DOHH2 (cell line): ENCODE results near the gene PRKCZ.

Experiments
- H3F3A ChIP-seq: fragments of 200-600 bp; sonication (generic), shearing (Covaris generic); 2 replicates; pipeline ENCODE4 v1.6.0; 2016; ENCODE audit warnings: antibody characterized with exemption, mild to moderate bottlenecking; ENCODE audit not compliant: control insufficient read depth, insufficient read depth
- H3K27ac ChIP-seq: fragments of 200-600 bp; sonication (generic); 2 replicates; pipeline ENCODE4 v1.5.1; 2014; ENCODE audit warnings: low read depth, mild to moderate bottlenecking, low read length, moderate library complexity
- H3K27me3 ChIP-seq: fragments of 200-600 bp; sonication (generic); 2 replicates; pipeline ENCODE4 v1.6.1; 2014; ENCODE audit warnings: mild to moderate bottlenecking, low read length, mixed read lengths; ENCODE audit not compliant: control insufficient read depth
- H3K36me3 ChIP-seq: fragments of 200-600 bp; sonication (generic); 2 replicates; pipeline ENCODE4 v1.6.1; 2014; ENCODE audit warnings: mild to moderate bottlenecking, low read length, moderate library complexity, mixed read lengths; ENCODE audit not compliant: control insufficient read depth
- H3K4me1 ChIP-seq: fragments of 200-600 bp; sonication (generic); 2 replicates; pipeline ENCODE4 v1.6.1; 2014; ENCODE audit warnings: mild to moderate bottlenecking, low read length, mixed read lengths; ENCODE audit not compliant: control insufficient read depth
- H3K4me2 ChIP-seq: fragments of 200-600 bp; sonication (generic); 2 replicates; pipeline ENCODE4 v1.6.0; 2014; ENCODE audit warnings: mild to moderate bottlenecking, low read length, moderate library complexity
- H3K4me3 ChIP-seq: fragments of 200-600 bp; sonication (generic); 2 replicates; pipeline ENCODE4 v1.5.1; 2014; ENCODE audit warnings: mild to moderate bottlenecking, low read length, mixed read lengths
- H3K79me2 ChIP-seq: fragments of 200-600 bp; sonication (generic); 2 replicates; pipeline ENCODE4 v1.6.1; 2014; ENCODE audit warnings: mild to moderate bottlenecking, low read length, mixed read lengths; ENCODE audit not compliant: control insufficient read depth
- H3K9me2 ChIP-seq: fragments of 200-600 bp; sonication (generic); replicated peaks from 2 replicates; pipeline ENCODE4 v1.6.1; 2014; ENCODE audit warnings: mild to moderate bottlenecking, low read length, mixed read lengths; ENCODE audit not compliant: control insufficient read depth
- H3K9me3 ChIP-seq: fragments of 200-600 bp; sonication (generic); 2 replicates; pipeline ENCODE4 v1.6.1; 2014; ENCODE audit warnings: antibody characterized with exemption, low read length, mixed read lengths; ENCODE audit not compliant: control insufficient read depth, insufficient read depth
- H4K20me1 ChIP-seq: fragments of 200-600 bp; sonication (generic); 2 replicates; pipeline ENCODE4 v1.6.0; 2014; ENCODE audit warnings: low read depth, mild to moderate bottlenecking, antibody characterized with exemption, low read length, moderate library complexity; ENCODE audit not compliant: control insufficient read depth, insufficient read depth
- CTCF ChIP-seq: fragments of 200-600 bp; sonication (generic); IDR thresholded peaks from one replicate; pipeline ENCODE4 v1.5.1; 2014; ENCODE audit warnings: antibody characterized with exemption, mild to moderate bottlenecking, low read depth, low read length; ENCODE audit not compliant: poor library complexity, severe bottlenecking
- EZH2phosphoT487 ChIP-seq: fragments of 200-600 bp; sonication (generic); IDR thresholded peaks from 2 replicates; pipeline ENCODE4 v1.6.1; 2017; ENCODE audit warnings: borderline replicate concordance, mild to moderate bottlenecking, antibody characterized with exemption, low read length, moderate library complexity, mixed read lengths

Gene PRKCZ

GRCh38 chr1:2127187-2128145 lies 77.3 kb downstream of the PRKCZ start:
- Histone ChIP-seq H3K4me3 (no peak overlapping the region), H3K36me3 (no peaks in the 10 kb centered on the region), H3K9me2 (no peaks in the 10 kb centered on the region), H3K27me3 (no peaks in the 10 kb centered on the region), H3K4me2 (no peak overlapping the region), H3K27ac (no peak overlapping the region), H4K20me1 (no peaks in the 10 kb centered on the region), H3K4me1 (peaks cover 7% of the 10 kb centered on the region), H3F3A (no peaks in the 10 kb centered on the region), H3K79me2 (no peaks in the 10 kb centered on the region), H3K9me3 (peaks cover 5% of the 10 kb centered on the region; the same call in 1 of the 2 replicates)
- TF ChIP-seq CTCF (no peak), EZH2phosphoT487 (no peak)

GRCh38 chr1:2128189-2128901 lies 78.1 kb downstream of the PRKCZ start:
- H3K27me3 ChIP-seq: no peaks in the 10 kb centered on the region
- H3K79me2 ChIP-seq: no peaks in the 10 kb centered on the region
- TF ChIP-seq EZH2phosphoT487 (no peak), CTCF (no peak)
- H3K9me2 ChIP-seq: no peaks in the 10 kb centered on the region
- peaks cover 5% of the 10 kb centered on the region; the same call in 1 of the 2 replicates for H3K9me3 ChIP-seq
- H3K27ac ChIP-seq: no peak overlapping the region
- no peaks in the 10 kb centered on the region for H3K36me3 ChIP-seq
- H3K4me3 ChIP-seq: no peak overlapping the region
- H3K4me2 ChIP-seq: no peak overlapping the region
- peaks cover 13% of the 10 kb centered on the region for H3K4me1 ChIP-seq
- peaks cover 3% of the 10 kb centered on the region; the same call in 1 of the 2 replicates for H4K20me1 ChIP-seq
- H3F3A ChIP-seq: no peaks in the 10 kb centered on the region

GRCh38 chr1:2129256-2129943 lies 79.2 kb downstream of the PRKCZ start:
- Histone ChIP-seq H3K9me3 (peaks cover 2% of the 10 kb centered on the region; the same call in 1 of the 2 replicates), H3K36me3 (no peaks in the 10 kb centered on the region), H3K27ac (no peak overlapping the region), H3K79me2 (no peaks in the 10 kb centered on the region), H3K4me1 (peaks cover 17% of the 10 kb centered on the region), H3K9me2 (no peaks in the 10 kb centered on the region), H4K20me1 (peaks cover 3% of the 10 kb centered on the region; the same call in 1 of the 2 replicates), H3K4me3 (no peak overlapping the region), H3K27me3 (no peaks in the 10 kb centered on the region), H3F3A (no peaks in the 10 kb centered on the region), H3K4me2 (no peak overlapping the region)
- TF ChIP-seq EZH2phosphoT487 (no peak), CTCF (no peak)
